B cell (primary cell): ENCODE measurements around the gene HSD17B12.

Experiments
- EZH2 ChIP-seq: IDR thresholded peaks from 2 replicates; pipeline ENCODE4 v1.6.1; 2012; ENCODE audit warnings: borderline replicate concordance, low read depth, mild to moderate bottlenecking, moderate library complexity, low read length; ENCODE audit not compliant: insufficient read depth, poor library complexity, severe bottlenecking
- TF ChIP-seq, protein P1 (sequence below): fragments of 200-600 bp; IDR thresholded peaks from one replicate; pipeline ENCODE4 v1.8.0; 2022; ENCODE audit warnings: antibody characterized with exemption, mild to moderate bottlenecking

DNA sequence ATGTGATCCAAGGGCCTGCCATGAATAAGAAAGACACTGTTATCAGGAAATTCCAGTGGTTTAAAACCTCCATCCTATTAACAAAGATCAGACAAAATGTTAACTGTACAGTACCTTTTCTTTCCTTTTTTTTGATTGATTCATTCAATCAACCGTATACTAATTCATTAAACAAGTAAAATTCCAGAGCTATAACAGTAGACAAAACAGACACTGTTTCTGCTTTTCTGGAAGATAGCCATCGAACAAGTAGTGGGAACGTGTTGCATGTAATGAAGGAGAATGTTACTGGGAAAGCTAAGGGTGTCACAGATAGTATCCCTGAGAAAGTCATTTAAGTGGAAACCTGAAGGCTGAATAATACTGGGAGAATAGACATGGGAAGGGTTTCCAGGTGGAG is 126.4 kb downstream of the HSD17B12 start:
- TF ChIP-seq, protein P1, sequence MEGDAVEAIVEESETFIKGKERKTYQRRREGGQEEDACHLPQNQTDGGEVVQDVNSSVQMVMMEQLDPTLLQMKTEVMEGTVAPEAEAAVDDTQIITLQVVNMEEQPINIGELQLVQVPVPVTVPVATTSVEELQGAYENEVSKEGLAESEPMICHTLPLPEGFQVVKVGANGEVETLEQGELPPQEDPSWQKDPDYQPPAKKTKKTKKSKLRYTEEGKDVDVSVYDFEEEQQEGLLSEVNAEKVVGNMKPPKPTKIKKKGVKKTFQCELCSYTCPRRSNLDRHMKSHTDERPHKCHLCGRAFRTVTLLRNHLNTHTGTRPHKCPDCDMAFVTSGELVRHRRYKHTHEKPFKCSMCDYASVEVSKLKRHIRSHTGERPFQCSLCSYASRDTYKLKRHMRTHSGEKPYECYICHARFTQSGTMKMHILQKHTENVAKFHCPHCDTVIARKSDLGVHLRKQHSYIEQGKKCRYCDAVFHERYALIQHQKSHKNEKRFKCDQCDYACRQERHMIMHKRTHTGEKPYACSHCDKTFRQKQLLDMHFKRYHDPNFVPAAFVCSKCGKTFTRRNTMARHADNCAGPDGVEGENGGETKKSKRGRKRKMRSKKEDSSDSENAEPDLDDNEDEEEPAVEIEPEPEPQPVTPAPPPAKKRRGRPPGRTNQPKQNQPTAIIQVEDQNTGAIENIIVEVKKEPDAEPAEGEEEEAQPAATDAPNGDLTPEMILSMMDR: no peak
- no peak for TF ChIP-seq EZH2
